ENCODE results near the gene SLC38A6. TPM values are rescaled to one million over a fixed set of nuclear protein-coding genes. Genes with fewer than 3 reads are reported as not detected.

Gene SLC38A6
- total RNA-seq, 1 experiment from 2014 or later: 9.3 TPM

- in situ Hi-C loops (cut with HindIII; ENCODE audit: low pct_unique_long_range_greater_than_20kb, low sequenced_read_pairs): no loop called here
- intact Hi-C loops (cut with micrococcal nuclease; ENCODE audit: unreplicated experiment): no loop called here
- no TSS peak for BruUV-seq (replicated peaks)
Measured at GRCh38 chr14:60974090-60974651, 6.9 kb upstream of the SLC38A6 start.

GRCh38 chr14:60975551-60975950, 5.5 kb upstream of the SLC38A6 start:
- ATAC-seq: no peak
- Histone ChIP-seq H3K9me3 (ENCODE audit: control insufficient read depth, insufficient read depth, low read depth, low read length) (no peaks in the 10 kb centered on the region), H3K4me3 (ENCODE audit: low read depth in 2 of 2, low read length in 2 of 2) (no peak overlapping the region), H3K4me1 (ENCODE audit: control insufficient read depth, insufficient read depth, low read length) (no peaks in the 10 kb centered on the region; the same call in none of the 2 replicates), H3K27ac (ENCODE audit: low read length) (no peak overlapping the region), H3K27me3 (ENCODE audit: control insufficient read depth, insufficient read depth, low read length) (no peaks in the 10 kb centered on the region), H3K36me3 (ENCODE audit: control insufficient read depth, insufficient read depth, low read length) (peaks cover 18% of the 10 kb centered on the region)
- ChIA-PET POLR2A (no interaction called here), CTCF (no interaction called here)
- no TSS peak for BruUV-seq (replicated peaks)
- TF ChIP-seq CTCF (IDR thresholded peaks at IDR 0.05): no peak
- TF ChIP-seq REST (IDR thresholded peaks at IDR 0.05; ENCODE audit: insufficient read depth in 1 of 2, low read depth in 2 of 2, low read length in 1 of 2): no peak
- TF ChIP-seq SIN3A (IDR thresholded peaks at IDR 0.05; ENCODE audit: borderline replicate concordance, insufficient read depth, low read depth, low read length): no peak
- TF ChIP-seq POLR2AphosphoS5 (IDR thresholded peaks at IDR 0.05; ENCODE audit: low read depth, low read length): no peak
- no peak for TF ChIP-seq TCF7L2 (IDR thresholded peaks at IDR 0.05; ENCODE audit: low read depth, low read length)
- intact Hi-C loops (cut with micrococcal nuclease; ENCODE audit: unreplicated experiment): no loop called here
- in situ Hi-C loops (cut with HindIII; ENCODE audit: low pct_unique_long_range_greater_than_20kb, low sequenced_read_pairs): no loop called here
- no peak for DNase-seq (ENCODE audit: low read depth, low spot score)

More at GRCh38 chr14:60974090-60974651, 6.9 kb upstream of the SLC38A6 start:
- ATAC-seq (no peak), DNase-seq (ENCODE audit: low read depth, low spot score) (no peak)
- POLR2A ChIA-PET: no interaction called here
- Histone ChIP-seq H3K9me3 (ENCODE audit: control insufficient read depth, insufficient read depth, low read depth, low read length) (no peaks in the 10 kb centered on the region), H3K4me1 (ENCODE audit: control insufficient read depth, insufficient read depth, low read length) (no peaks in the 10 kb centered on the region; the same call in none of the 2 replicates), H3K27me3 (ENCODE audit: control insufficient read depth, insufficient read depth, low read length) (no peaks in the 10 kb centered on the region), H3K36me3 (ENCODE audit: control insufficient read depth, insufficient read depth, low read length) (peaks cover 18% of the 10 kb centered on the region), H3K4me3 (ENCODE audit: low read depth in 2 of 2, low read length in 2 of 2) (no peak overlapping the region), H3K27ac (ENCODE audit: low read length) (no peak overlapping the region)
- CTCF ChIA-PET: no interaction called here
- TF ChIP-seq CTCF (IDR thresholded peaks at IDR 0.05): no peak

Data from Panc1 (cell line).